ENCODE data around the gene HMGB2.

HMGB2 gene

DNA sequence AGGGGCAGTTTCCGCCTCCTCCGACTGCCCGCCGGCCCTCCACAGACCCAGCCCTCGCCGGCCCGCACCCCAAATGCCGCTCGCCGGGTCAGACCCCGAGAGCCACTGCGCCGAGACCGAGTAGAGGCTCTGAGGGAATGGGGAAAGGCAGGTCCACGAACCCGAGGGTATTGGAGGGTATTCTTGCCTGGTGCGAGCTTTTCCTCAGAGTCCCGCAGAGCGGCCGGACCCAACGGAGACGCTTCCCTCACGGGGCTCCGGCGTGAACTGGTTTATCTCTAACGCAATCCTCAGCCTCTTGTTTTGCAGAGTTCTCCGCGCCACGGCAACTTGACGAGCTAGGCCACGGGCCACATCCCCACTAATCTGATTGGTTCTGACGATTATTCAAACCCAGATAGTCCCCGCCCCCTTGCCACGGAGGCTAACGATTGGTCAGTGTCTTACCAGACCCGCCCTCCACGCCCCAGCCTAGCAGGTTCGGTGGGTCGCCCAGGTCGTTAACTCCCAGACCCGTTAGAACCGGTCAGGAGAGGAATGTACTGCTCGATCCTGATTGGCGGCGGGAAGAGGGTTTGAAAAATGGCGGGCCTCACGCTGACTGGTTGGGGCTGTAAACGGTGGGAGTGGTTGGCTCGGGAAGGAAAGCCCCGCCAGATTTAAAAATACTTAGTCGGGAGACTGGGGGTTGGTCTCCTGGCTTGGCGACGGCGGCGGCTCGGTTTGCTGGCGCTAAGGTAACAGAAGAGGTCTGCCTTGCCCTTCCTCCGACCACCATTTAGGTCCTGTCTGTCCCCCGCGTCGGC, at the start of gene HMGB2:
Gene HMGB2 (minus strand): TSS at position 274 of the 806 bp plus-strand sequence. CDS start 709 bp downstream, outside the sequence.
- in situ Hi-C loops (cut with HindIII; ENCODE audit: low sequenced_read_pairs), result no loop called here

DNA sequence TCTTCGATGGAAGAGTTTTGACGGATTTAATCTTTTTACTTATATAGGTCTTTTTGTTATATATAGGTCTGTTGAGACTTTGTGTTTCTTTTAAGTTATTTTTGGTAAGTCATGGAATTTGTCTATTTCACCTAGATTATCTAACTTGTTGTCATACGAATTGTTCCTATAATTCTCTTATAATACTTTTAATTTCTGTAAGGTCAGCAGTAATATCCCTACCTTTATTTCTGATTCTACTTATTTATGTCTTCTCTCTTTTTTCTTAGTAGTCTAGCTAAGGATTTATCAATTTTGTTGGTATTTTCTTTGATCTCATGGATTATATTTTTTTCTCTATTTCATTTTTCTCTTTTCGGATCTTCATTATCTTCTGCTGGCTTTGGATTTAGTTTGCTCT, 48.2 kb upstream of the HMGB2 start:
- in situ Hi-C loops (cut with HindIII; ENCODE audit: low sequenced_read_pairs), result no loop called here

GRCh38 chr4:173381610-173382009, 47.5 kb upstream of the HMGB2 start:
- in situ Hi-C loops (cut with HindIII; ENCODE audit: low sequenced_read_pairs), result no loop called here

DNA sequence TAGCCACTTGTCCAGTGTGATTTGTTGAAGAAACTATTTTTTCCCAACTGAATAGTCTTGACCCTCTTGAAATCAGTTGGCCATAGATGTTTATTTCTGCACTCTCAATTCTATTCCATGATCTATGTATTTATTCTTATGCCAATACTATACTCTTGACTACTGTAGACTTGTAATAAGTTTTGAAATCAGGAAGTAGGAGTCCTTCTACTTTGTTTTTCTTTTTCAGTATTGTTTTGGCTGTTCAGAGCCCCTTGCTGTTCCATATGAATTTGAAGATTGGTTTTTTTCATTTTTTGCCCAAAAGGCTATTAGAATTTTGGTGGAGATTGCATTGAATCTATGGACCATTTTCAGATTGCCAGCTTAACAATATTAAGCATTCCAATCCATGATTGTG, 46.8 kb upstream of the HMGB2 start:
- in situ Hi-C loops (cut with HindIII; ENCODE audit: low sequenced_read_pairs), result no loop called here

GRCh38 chr4:173379929-173380328, 45.8 kb upstream of the HMGB2 start:
- in situ Hi-C loops (cut with HindIII; ENCODE audit: low sequenced_read_pairs), result no loop called here

GRCh38 chr4:173374588-173374987, 40.4 kb upstream of the HMGB2 start:
- in situ Hi-C loops (cut with HindIII; ENCODE audit: low sequenced_read_pairs), result no loop called here

GRCh38 chr4:173371292-173372192, 37.4 kb upstream of the HMGB2 start:
- in situ Hi-C loops (cut with HindIII; ENCODE audit: low sequenced_read_pairs), result no loop called here

DNA sequence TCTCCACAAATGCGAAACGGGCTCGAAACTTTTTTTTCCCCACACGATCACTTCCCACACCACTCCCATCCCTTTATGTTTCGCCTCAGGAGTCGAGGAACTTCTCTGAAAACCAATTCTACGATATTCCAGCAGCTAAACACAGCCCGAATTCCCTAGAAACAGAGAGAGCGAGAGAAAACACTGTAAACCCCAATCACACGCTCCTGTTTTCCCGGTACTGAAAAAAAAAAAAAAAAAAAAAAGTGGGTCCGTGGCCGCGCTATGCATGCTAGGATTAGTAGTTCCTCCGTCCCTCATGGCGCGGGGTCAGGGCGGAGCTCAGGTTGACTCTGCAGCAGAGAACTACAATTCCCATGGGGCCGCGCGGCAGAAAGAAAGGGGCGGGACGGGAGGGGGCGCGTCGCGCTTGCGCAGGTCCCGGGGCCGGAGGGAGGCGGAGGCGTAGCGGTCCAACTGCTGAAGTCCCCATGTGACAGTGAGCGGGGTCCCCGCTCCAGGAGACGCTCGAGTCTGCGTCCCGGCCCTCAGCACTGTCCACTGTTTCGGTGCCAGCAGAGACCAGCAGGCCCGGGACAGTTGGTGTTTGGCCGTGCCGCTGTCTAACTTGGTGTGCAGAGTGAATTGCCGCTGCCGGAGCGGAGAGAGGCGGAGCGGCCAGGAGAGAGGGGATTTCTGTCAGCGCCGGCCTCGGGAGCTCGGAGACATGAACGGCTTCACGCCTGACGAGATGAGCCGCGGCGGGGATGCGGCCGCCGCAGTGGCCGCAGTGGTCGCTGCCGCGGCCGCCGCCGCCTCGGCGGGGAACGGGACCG, 36.5 kb upstream of the HMGB2 start, which contains the start of gene SAP30:
Gene SAP30 (plus strand): TSS at position 478 of the 815 bp plus-strand sequence. CDS start 229 bp downstream, at position 707.
- in situ Hi-C loops (cut with HindIII; ENCODE audit: low sequenced_read_pairs), result no loop called here

DNA sequence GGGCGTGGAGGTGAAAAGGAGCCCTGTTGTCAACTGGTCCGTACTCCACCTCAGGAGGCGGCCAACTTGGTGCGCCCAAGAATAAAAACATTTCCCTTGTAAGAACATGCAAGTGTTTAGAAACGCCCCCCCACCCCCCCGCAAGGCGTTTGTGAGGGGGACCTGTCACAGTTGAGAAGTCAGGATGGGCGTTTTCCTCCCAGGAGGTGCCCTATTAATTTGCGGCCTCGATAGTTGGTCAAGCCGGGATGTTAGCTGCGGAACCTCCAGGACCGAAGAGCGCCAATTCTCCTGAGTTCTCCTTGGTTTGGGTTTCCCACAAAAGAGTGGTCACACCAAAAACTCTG, 35.9 kb upstream of the HMGB2 start:
- in situ Hi-C loops (cut with HindIII; ENCODE audit: low sequenced_read_pairs), result no loop called here

DNA sequence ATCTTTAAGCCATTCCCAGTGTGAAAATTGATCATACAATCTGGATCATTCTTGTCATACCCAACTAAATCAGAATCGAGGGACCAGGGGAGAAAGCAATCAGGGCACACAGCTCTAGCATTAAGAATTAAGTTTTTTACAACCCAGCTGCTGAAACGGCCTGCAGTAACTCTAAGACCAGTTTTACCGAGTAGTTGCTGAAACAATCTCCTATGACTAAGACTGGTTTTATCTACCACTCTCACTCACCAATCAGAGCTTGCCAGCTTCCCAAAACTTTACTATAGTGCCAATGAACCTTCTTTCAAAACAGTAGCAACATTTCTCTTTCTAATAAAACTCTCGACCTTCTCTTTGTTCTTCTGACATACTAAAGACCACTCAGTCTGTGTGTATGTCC, 33.8 kb upstream of the HMGB2 start:
- in situ Hi-C loops (cut with HindIII; ENCODE audit: low sequenced_read_pairs), result no loop called here

GRCh38 chr4:173367285-173367684, 33.1 kb upstream of the HMGB2 start:
- in situ Hi-C loops (cut with HindIII; ENCODE audit: low sequenced_read_pairs), result no loop called here

GRCh38 chr4:173365359-173365996, 31.3 kb upstream of the HMGB2 start:
- in situ Hi-C loops (cut with HindIII; ENCODE audit: low sequenced_read_pairs), result no loop called here

DNA sequence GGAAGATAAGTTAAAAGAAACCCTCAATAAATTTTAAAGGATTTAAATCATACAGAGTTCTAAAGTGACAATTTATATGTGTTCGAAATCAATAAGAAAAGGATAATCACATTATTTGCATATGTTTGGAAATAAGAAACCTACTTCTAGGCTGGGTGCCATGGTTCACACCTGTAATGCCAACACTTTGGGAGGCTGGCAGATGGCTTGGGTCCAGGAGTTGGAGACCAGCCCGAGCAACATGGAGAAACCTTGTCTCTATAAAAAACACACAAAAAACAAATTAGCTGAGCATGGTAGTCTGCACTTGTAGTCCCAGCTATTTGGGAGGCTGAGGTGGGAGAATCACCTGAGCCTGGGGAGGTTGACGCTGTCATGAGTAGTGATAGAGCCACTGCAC, 28.5 kb upstream of the HMGB2 start:
- in situ Hi-C loops (cut with HindIII; ENCODE audit: low sequenced_read_pairs), result no loop called here

DNA sequence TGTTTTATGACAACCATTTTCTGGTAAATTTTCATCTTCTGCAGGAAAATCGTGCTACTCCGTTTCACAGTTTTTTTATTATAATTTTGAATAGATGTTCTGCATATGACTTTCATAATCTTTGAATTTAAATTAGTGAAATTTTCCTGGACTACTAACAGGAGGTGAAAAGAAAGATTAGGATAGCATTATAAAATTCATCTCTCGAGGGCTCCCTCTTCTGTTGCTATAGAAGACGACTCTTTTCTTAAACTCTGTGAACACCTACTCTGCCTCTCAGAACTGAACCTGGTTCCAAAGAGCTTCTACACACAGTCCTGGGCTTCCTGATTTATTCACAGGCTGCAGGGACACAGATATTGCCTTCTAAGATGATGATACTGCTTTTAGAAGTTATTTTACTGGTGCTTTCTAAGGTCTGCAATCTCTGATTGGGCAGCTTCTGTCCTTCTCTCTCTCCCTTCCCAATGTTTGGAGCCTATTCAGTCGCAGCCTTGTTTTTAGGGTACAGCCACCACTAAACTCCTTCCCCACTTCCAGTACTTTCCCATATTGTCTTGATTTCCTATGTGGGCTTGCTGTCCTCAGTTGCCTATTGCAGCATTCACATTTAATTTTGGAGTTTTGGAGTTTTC, 26.5 kb upstream of the HMGB2 start:
- in situ Hi-C loops (cut with HindIII; ENCODE audit: low sequenced_read_pairs), result no loop called here

- in situ Hi-C loops (cut with HindIII; ENCODE audit: low sequenced_read_pairs), result no loop called here
Measured at GRCh38 chr4:173357939-173358338, 23.8 kb upstream of the HMGB2 start.

DNA sequence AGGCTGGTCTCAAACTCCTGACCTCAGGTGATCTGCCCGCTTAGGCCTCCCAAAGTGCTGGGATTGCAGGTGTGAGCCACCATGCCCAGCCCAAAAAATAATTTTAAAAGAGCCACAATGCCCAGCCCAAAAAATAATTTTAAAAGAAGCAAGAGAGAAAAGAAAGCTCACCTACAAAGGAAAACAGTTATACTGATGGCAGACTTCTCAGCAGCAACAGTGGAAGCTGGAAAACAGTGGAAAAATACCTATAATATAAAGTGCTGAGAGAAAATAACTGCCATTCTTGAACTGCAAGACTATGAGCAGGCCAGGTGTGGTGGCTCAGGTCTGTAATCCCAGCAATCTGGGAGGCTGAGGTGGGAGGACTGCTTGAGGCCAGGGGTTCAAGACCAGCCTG, 13.3 kb upstream of the HMGB2 start:
- in situ Hi-C loops (cut with HindIII; ENCODE audit: low sequenced_read_pairs), result no loop called here

DNA sequence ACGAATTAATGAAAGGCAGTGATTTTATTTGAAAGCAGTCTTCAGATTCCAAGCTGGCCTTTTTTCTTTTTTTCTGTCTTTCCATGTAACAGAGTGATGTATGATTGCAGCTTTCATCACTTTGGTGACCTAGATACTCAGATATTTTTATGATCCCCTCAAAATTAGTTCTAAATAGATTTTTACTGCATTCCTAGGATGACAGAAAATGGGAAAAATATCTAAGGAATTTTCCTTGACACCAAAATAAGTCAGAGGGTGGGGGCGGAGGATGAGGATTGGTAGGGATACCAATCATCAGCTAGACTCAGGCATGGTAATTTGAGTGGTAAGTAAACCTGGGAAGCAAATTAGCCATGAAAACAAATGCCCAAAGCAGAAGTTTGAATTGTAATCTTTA, 11.9 kb upstream of the HMGB2 start:
- in situ Hi-C loops (cut with HindIII; ENCODE audit: low sequenced_read_pairs), result no loop called here

DNA sequence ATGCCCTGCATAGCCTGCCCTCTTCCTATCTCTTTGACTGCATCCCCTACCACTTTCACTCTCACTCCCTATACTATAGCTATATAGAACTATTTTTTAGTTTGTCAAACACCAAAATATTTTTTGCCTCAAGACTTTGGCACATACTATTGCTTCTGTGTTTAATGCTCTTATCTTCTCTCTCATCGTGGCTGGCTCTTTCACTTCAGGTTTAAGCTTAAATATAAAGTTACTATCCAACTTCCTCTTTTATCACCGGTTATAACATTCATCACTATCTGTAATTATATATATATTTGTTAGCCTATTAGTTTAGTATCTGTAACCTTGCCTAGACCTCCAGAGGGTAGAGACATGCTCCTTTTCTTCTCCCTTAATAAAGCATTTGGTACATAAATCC, 11.5 kb upstream of the HMGB2 start:
- in situ Hi-C loops (cut with HindIII; ENCODE audit: low sequenced_read_pairs), result no loop called here

DNA sequence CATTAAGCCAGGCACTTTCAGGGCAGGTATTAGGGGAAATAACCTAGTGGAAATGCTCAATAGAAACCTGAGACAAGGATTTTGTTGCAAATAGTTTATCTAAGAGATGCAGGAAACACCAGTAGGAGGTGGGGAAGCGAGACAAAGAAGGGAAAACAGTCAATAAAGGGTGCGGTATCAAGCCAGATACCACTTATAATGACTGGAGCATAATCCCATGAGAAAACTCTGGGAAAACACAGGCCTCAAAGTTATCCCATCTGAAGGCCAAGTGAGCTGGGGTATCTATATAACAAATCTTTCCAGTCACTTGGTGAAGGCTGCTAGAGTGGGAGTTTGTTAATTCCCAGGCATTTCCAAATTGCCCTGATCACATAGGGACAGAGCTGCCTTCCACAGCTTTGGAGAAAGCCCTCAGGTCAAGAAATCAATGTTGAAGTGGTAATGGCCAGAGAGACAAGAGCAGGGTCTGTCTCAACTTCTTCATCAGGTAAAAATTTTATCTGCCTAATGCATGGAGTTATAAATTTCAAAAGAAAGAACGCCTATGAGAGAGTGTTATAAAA, 9.8 kb upstream of the HMGB2 start:
- in situ Hi-C loops (cut with HindIII; ENCODE audit: low sequenced_read_pairs), result no loop called here

- in situ Hi-C loops (cut with HindIII; ENCODE audit: low sequenced_read_pairs), result no loop called here
Measured at GRCh38 chr4:173337463-173337862, 3.3 kb upstream of the HMGB2 start.
